ENCODE data around the gene PRKAG2.

- TF ChIP-seq CTCF (IDR thresholded peaks at IDR 0.05) (no peak), POLR2A (IDR thresholded peaks at IDR 0.05) (no peak)
Measured at GRCh38 chr7:151764056-151764920, 112.6 kb downstream of the PRKAG2 start.
